GM18868 (cell line): ENCODE measurements around the gene LCN15.
"Not testable (repeated sequence)": the region's sequence is repeated elsewhere in the genome, so short reads cannot be mapped to it uniquely, and the experiment has no call there.

Experiments used
- ATAC-seq: cut with Tn5 transposase; IDR thresholded peaks from one replicate; pipeline ENCODE4 v1.9.1; 2021; ENCODE audit warnings: mild to moderate bottlenecking, moderate library complexity; ENCODE audit not compliant: unreplicated experiment

Gene LCN15

GRCh38 chr9:136756836-136757235, 7.5 kb downstream of the LCN15 start:
- ATAC-seq: no peak

DNA sequence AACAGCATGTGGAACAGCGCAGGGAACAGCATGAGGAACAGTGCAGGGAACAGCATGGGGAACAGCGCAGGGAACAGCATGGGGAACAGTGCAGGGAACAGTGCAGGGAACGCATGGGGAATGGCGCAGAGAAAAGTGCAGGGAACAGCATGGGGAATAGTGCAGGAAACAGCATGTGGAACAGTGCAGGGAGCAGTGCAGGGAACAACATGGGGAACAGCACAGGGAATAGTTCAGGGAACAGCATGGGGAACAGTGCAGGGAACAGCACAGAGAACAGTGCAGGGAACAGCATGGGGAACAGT, 8.2 kb downstream of the LCN15 start:
- ATAC-seq: no peak

GRCh38 chr9:136755302-136756133, 8.8 kb downstream of the LCN15 start:
- ATAC-seq: not testable (repeated sequence)

- ATAC-seq: no peak
These were observed 9.6 kb downstream of the LCN15 start for GRCh38 chr9:136754626-136755301.

- ATAC-seq: no peak
These were observed 10.2 kb downstream of the LCN15 start for GRCh38 chr9:136754059-136754572.

DNA sequence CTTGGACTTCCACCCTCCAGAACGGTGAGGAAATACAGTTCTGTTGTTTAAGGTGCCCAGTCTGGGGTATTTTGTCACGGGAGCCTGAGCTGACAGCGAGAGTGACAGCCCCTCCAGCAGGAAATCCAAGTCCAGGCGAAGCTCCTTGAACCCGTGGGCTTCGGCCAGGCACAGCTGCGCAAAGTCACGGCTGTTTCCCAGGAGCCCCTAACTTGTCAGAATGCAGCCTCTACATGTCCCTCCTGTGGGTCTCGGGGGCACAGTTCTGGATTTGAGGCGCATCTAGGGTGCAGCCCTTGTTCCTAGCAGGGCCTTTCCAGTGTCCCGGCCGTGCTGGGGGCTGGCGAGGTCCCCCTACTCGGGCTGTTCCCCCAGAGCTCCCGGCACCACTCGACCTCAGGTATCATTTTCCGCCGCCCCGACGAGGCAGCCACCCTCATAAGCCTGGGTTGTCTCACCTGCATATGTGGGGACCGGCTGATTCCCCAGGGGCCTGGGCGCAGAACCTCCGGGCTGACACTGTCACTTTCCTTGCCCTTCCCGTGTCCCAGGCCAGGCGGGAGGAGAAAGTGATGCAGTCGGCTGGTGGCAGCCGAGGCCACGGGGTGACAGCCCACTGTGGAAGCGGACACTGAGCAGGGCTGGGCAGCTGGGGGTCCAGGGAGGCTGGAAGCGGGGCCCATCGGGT, 10.8 kb downstream of the LCN15 start:
- ATAC-seq: no peak

GRCh38 chr9:136751814-136752213, 12.5 kb downstream of the LCN15 start:
- no peak for ATAC-seq

DNA sequence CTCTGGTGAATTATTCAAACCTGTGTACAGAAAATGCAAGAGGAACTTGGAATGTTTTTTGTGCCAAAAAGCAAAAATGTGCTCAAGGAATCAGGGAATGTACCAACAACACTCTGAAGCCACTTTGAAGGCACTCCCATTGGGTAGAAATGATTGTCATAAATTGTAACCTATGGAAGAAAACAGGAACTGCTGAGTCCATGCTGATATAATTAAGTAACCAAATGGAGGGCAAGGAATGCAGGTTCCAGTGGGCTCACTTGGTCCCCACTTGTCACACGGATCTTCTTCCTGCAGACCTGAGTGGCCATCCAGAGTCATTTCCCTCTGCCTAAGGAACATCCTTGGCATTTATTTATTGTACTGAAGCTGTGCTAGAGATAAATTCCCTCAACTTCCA, 13.1 kb downstream of the LCN15 start:
- no peak for ATAC-seq

GRCh38 chr9:136750526-136750925, 13.8 kb downstream of the LCN15 start:
- no peak for ATAC-seq

GRCh38 chr9:136748666-136749611, 15.4 kb downstream of the LCN15 start:
- no peak for ATAC-seq

DNA sequence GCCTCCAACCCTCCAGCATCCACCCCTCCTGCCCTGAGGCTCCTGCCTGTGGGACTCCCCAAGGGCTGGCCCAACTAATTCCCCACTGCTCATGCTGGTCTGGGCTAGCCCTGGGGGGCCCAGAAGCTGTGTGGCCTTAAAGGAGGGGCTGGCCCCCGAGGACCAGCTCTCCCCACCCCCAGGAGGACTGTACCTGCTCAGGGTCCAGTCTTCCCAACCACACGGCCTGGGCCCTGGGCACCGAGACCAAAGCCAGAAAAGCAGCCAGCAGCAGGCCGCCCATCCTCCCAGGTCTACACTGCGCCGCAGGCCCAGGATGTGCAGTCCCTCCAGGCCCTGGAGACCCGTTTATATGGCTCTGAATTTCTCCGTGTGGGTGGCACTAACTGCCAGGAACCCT, 16.1 kb downstream of the LCN15 start, which contains the start of gene LCN6:
Gene LCN6 (minus strand): TSS at position 325 of the 400 bp plus-strand sequence. CDS start 42 bp downstream, at position 283.
- ATAC-seq: no peak

- no peak for ATAC-seq
These were observed 16.9 kb downstream of the LCN15 start for GRCh38 chr9:136747161-136748060.

DNA sequence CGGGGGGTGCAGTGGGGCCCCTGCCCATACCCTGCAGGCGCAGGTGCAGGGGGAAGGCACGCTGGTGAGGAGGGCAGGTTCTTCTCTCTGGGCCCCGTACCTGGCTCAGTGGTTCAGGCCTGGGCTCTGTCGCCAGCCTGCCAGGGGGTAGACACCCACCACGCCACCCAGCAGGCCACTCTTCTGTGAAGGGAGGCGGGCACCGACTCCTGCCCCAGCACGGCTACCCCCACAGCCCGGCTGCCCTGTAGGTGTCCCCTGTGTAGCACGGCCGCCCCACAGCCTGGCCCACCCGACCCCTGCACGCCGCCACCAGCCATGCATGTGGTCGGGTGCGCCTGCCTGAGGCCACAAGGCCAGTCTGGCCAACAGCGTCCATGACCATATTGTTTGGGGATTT, 17.7 kb downstream of the LCN15 start:
- ATAC-seq: no peak

DNA sequence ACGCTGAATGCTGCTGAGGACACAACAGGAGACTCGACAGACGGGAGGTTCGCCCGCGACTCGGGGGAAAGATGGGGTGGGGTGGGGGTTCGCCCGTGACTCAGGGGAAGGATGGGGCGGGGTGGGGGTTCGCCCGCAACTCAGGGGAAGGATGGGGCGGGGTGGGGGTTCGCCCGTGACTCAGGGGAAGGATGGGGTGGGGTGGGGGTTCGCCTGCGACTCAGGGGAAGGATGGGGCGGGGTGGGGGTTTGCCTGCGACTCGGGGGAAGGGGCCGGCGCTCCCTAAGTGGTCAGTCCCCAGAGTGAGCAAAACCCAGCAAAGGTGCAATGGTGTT, 18.2 kb downstream of the LCN15 start:
- ATAC-seq: no peak

DNA sequence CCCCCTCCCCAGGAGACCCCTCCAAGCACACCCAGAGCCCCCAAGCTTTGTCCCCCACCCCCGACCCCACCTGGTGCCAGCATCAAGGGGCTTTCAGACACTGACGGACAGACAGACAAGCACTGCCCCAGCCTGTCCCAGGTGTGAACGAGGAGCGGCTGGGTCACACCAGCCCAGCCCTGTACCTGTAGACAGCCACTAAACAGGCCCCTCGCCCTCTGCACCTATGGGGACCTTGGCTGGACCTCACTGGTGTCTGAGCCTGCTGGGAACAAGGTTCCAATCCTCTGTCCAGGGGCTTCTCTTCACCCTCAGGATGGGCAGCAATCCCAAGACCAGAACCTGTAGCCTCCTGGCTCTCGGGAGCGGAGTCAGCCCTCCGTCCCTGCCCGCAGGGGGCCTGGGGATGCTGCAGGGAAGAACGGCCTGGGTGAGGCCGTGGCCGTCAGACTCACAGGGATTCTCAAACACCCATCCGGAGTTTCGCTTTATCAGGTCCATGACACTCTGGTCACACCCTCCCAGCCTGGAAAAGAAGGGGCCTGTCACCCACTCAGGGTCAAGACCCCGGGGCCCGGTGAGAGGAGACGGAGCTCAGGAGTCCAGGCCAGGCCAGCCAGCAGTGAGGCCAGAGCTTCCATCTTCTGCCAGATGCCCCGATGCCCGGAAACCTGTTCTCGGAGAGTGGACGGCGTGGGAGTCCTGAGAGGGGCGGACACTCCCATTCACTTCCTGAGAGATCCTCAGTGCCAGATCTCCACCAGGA, 18.7 kb downstream of the LCN15 start:
- ATAC-seq: no peak

DNA sequence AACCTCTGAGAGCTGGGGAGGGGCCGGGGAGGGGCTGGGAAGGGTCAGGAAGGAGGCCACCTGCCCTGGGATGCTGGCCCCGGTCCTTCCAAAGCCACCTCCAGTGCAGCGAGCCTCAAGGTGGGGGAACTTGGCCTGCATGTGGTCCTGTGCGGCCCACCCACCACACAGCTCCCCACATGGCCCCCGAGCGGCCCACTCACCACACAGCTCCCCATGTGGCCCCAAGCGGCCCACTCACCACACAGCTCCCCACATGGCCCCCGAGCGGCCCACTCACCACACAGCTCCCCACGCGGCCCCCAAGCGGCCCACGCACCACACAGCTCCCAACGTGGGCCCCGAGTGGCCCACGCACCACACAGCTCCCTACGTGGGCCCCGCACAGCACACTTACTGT, 19.5 kb downstream of the LCN15 start:
- no peak for ATAC-seq

DNA sequence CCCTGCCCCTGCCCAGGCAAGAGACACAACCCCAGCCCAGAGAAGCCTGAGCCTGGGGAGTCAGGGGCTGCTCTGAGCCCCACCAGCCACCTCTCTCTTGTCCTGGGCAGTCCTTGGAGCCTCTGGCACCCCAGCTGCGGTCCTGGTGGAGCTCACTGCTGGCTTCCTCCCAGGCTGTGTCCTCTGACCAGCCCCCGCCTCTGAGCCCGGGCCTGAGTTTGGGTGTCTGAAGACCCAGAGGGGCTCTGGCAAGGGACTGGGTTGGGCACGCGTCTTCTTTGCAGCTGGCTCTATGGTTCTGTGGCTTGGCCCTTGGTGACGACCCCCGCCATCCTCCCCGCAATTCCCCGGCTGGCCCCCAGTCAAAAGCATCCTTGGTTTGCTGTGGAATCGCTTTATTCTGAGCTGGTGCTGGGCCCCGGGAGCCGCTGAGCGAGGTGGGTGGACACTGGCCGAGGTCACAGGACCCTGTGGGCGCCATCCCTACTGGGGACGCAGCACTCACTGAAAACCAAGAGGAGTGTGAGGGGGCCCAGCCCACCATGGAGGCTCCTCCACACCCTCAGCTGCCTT, 20.6 kb downstream of the LCN15 start:
- no peak for ATAC-seq

GRCh38 chr9:136742591-136743391, 21.5 kb downstream of the LCN15 start, which contains the start of gene LCN10:
LCN10 (minus strand) TSS chr9:136742940; CDS start chr9:136742903, 37 bp downstream.
- ATAC-seq: no peak
